Epithelial cell of esophagus (primary cell): ENCODE measurements around the gene ARMC10.
"Not testable (repeated sequence)": the region's sequence is repeated elsewhere in the genome, so short reads cannot be mapped to it uniquely, and the experiment has no call there.

Experiments used
- DNase-seq: peaks from one replicate; pipeline ENCODE4 v3.0.0; 2010; ENCODE audit warnings: low read depth
- H3K4me3 ChIP-seq: 2 replicates; pipeline ENCODE4 v1.5.1; 2011; ENCODE audit warnings: mild to moderate bottlenecking, low read length, control low read depth
- TF ChIP-seq, protein P1 (sequence below): IDR thresholded peaks from 2 replicates; pipeline ENCODE4 v1.5.1; 2011; ENCODE audit warnings: low read depth, mild to moderate bottlenecking, low read length, control low read depth, inconsistent platforms; ENCODE audit not compliant: insufficient read depth; ENCODE audit errors: missing control alignments

ARMC10 gene

DNA sequence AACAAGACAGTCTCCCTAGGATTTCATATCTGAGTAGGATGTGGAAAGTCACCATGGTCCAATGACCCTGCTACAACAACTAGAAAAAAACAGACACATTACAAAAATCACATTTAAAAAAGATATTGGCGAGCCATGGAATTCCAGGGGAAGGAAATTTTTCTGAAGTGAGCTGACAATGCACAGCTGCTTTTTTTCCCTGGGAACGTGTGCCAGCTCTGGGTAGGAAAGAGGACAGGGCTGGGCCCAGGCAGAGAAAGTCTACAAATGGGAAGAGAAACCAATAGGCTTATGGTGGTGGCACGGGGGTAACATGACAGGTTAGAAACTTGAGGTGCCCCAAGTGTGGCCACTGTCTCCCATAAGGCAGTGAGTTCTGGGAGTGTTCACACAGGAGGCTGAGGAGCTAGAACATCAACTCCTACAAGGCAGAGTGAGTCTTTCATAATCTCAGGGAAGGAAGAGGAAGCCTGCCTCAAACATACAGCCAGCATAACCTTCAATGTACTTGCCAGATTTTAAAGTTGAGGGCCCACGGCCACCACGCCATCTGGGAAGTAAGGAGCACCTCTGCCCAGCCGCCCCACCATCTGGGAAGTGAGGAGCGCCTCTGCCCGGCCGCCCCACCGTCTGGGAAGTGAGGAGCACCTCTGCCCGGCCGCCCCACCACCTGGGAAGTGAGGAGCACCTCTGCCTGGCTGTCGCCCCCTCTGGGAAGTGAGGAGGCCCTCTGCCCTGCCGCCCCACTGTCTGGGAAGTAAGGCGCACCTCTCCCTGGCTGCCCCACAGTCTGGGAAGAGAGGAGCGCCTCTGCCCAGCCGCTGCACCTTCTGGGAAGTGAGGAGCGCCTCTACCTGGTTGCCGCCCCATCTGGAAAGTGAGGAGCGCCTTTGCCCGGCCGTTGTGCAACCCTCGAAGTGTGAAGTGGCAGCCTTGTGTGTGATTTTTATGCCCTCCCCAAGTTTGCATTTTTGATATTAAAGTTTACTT is 6.2 kb upstream of the ARMC10 start:
- no peak for DNase-seq
- TF ChIP-seq, protein P1, sequence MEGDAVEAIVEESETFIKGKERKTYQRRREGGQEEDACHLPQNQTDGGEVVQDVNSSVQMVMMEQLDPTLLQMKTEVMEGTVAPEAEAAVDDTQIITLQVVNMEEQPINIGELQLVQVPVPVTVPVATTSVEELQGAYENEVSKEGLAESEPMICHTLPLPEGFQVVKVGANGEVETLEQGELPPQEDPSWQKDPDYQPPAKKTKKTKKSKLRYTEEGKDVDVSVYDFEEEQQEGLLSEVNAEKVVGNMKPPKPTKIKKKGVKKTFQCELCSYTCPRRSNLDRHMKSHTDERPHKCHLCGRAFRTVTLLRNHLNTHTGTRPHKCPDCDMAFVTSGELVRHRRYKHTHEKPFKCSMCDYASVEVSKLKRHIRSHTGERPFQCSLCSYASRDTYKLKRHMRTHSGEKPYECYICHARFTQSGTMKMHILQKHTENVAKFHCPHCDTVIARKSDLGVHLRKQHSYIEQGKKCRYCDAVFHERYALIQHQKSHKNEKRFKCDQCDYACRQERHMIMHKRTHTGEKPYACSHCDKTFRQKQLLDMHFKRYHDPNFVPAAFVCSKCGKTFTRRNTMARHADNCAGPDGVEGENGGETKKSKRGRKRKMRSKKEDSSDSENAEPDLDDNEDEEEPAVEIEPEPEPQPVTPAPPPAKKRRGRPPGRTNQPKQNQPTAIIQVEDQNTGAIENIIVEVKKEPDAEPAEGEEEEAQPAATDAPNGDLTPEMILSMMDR = no peak
- H3K4me3 ChIP-seq = no peak overlapping the region

DNA sequence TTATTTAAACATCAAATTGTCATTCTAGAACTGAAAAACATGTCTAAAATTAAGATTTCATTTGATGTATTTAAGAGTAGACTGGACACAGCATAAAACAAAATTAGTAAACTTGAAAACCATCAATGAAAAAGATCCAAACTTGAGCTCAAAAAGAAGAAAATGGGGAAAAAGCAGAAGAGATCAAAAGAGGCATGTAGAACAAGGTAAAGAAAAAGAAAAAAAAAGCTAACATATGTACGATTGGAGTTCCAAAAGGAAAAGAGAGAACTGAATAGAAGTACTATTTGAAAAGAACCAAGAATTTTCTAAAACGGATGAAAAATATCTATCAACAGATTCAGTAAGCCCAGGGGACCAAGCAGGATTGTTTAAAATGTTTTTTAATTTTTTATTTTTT is 3.9 kb upstream of the ARMC10 start:
- no peak for DNase-seq
- TF ChIP-seq, protein P1 = no peak
- no peak overlapping the region for H3K4me3 ChIP-seq

GRCh38 chr7:103073989-103074518 is 886 bp upstream of the ARMC10 start:
- DNase-seq = no peak
- TF ChIP-seq, protein P1 = no peak
- H3K4me3 ChIP-seq = peak overlapping the region; percentile 85

GRCh38 chr7:103075337-103075918 is 488 bp downstream of the ARMC10 start:
- TF ChIP-seq, protein P1 = no peak
- peak; percentile 78 for DNase-seq
- peak overlapping the region; percentile 85 for H3K4me3 ChIP-seq

- DNase-seq = no peak
- TF ChIP-seq, protein P1 = no peak
- H3K4me3 ChIP-seq = no peak overlapping the region
Observed at GRCh38 chr7:103076764-103077163, 1.8 kb downstream of the ARMC10 start.

DNA sequence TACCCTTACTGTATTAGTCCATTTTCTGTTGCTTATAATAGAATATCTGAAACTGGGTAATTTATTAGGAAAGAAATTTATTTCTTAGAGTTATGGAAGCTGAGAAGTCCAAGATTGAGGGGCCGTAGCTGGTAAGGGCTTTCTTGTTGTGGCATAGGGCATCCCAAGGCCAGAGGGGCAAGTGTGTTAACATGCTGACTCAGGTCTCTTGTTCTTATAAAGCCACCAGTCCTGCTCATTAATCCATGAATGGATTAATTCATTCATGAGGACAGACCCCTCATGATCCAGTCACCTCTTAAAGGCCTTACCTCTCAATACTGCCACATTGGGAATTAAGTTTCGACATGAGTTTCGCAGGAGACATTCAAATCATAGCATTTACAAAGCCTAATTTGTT is 2.4 kb downstream of the ARMC10 start:
- DNase-seq = no peak
- no peak overlapping the region for H3K4me3 ChIP-seq
- TF ChIP-seq, protein P1 = no peak

- not testable (repeated sequence) for H3K4me3 ChIP-seq, DNase-seq
Observed at GRCh38 chr7:103078226-103078625, 3.3 kb downstream of the ARMC10 start.
